Activated T-cell treated with anti-CD3 and anti-CD28 coated beads, Interleukin-2, amount 50 U/mL, for 1 hour (primary cell): ENCODE measurements around the gene ANKRD12.
A peak's percentile ranks its signal among the peaks of the same experiment; 100 is the strongest.

Experiments
- DNase-seq: peaks from one replicate; pipeline ENCODE4 v3.0.0-alpha.2; 2020

Gene ANKRD12

GRCh38 chr18:9304388-9305070 is 167.9 kb downstream of the ANKRD12 start:
- DNase-seq: no peak

- no peak for DNase-seq
These were observed 182.8 kb downstream of the ANKRD12 start for GRCh38 chr18:9319333-9319732.

GRCh38 chr18:9321017-9321452 is 184.5 kb downstream of the ANKRD12 start:
- no peak for DNase-seq

DNA sequence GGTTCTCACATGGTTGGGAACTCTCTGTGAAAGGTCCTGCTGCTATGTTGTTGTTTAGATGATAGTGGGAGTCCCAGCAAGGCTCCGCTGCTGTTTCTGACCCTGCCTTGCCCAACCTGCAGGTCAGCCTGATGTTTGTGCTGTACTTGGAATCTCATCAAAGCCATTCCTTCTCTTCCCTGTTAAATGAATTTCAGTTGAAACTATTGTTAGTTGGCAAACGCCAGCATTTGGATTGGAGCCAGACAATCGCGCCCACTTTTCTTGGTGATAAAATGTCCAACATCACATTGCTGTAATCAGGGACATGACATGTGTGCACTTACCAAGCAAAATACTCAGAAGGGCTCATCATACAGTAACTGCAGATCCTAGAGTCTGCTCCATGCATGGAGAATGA is 185.2 kb downstream of the ANKRD12 start:
- DNase-seq: no peak

DNA sequence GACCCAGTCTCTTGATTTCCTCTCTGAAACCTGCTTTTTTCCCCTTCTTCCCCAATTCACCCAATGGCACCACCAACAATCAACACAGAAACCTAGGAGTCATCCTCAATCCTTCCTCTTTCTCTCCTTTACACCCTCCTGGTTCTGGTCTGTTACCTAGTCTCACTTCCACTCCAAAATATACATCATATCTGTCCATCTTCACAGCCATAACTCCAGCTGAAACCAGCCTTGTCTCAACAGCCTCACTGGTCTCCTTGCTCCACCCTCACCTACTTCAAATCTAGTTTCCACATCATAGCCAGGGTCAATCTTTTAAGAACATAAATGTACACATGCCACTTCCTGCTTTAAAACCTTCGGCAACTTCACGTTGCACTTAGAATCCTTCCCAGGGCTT is 186.2 kb downstream of the ANKRD12 start:
- no peak for DNase-seq

DNA sequence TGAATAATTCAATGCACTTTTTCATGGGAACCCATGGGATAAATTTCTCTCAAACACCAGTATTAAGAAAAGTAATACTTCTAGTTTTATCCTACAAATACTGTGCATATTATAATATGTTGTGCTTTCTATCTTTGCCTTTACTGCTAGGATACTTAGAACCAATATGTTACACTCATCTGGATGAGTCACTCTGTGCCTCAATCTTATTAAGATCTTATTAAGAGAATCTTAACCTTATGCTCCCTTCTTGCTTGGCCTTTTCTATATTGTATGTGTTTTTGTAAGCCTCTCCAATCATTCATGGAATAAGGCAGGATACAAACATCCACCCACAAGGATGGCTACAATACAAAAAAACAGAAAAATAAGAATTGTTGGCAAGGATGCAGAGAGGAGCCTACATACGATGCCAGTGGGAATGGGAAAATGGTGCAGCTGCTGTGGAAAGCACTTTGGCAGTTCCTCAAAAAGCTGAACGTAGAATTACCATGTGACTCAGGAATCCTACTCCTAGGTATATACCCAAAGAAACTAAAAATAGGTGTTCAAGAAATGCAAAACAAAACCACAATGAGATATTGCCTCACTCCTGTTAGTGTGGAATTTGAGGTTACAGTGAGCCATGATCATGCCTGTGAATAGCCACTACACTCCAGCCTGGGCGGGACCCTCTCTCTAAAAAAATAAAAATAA is 187.3 kb downstream of the ANKRD12 start:
- no peak for DNase-seq

GRCh38 chr18:9325716-9326115 is 189.1 kb downstream of the ANKRD12 start:
- no peak for DNase-seq

- no peak for DNase-seq
These were observed 192.2 kb downstream of the ANKRD12 start for GRCh38 chr18:9328776-9329175.

GRCh38 chr18:9329471-9329870 is 192.9 kb downstream of the ANKRD12 start:
- DNase-seq: no peak

- no peak for DNase-seq
These were observed 193.8 kb downstream of the ANKRD12 start for GRCh38 chr18:9330419-9330818.

DNA sequence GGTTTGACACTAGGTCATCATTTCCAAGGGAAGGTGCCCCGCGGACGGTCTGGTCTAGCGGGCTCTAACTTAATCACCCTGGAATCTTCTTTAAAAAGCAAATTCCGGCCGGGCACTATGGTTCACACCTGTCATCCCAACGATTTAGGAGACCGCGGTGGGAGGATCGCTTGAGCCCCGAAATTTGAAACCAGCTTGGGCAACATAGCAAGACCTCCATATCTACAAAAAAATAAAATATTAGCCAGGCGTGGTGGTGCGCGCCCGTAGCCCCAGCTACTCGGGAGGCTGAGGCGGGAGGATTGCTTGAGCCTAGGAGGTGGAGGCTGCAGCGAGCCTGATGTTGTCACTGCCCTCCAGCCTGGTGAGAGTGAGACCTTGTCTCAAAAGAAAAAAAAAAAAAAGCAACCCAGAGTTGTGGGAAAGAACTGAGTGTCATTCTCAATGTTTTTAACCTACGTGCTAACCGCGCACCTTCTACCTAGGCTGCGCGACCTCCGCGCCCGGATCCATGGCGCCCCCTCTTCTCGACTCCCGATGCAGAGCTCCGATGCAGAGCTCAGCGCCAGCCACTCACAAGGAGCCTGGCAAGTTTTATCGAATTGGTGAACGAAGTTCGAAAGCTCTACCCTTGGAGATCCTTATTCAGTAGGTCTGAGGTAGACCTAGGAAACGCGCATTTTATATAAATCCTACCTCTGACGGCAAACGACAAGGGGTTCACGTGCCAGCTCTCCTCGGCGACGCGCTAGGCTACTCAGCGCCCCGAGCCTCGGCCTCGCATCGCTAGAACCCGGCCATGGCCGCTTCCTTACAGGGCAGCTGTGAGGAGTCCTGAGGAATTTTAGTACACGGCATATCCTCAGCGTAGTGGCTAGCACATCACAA is 197.1 kb downstream of the ANKRD12 start:
- DNase-seq: no peak

DNA sequence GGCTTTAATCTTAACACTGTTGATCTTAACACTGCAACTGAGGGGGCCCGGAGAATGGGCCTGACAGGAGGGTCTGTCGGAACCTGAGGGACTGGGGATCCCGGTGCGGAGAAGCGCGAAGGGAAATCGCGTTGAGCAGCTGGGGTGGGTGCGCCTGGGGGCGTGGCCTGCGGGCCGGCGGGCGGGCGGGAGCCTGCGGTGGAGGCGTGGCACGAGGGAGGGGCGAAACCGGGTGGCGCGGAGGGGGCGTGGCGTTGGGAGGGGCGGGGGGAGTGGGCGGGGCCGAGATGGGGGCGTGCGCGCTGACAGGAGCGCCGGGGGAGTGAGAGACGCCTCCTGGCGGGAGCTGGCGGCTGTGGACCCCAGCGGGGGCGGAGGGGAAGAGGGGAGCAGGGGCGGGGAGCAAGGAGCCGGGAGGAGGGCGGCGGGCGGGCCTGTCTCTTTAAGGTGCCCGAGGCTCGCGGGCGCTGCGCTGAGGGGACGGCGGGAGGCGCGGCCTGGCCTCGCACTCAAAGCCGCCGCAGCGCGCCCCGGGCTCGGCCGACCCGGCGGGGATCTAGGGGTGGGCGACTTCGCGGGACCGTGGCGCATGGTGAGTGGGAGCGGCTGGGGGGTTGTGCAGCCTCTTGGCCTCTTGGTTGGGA is 197.9 kb downstream of the ANKRD12 start, which contains the start of gene TWSG1:
TSS of gene TWSG1 (plus strand) at position 445 of the 644 bp plus-strand sequence. CDS start 2,457 bp downstream, outside the sequence.
- peak; percentile 93 for DNase-seq

- no peak for DNase-seq
These were observed 198.6 kb downstream of the ANKRD12 start for GRCh38 chr18:9334973-9335696.
